Stimulated activated CD8-positive, alpha-beta memory T cell treated with anti-CD3 and anti-CD28 coated beads, Interleukin-15, amount 100 ng/mL, for 48 hours (primary cell): Measurements from ENCODE around the gene NPHS1.
"Not testable (repeated sequence)": the region's sequence is repeated elsewhere in the genome, so short reads cannot be mapped to it uniquely, and the experiment has no call there.

Experiments used
- DNase-seq, 2 donors: peaks; one replicate each; pipeline ENCODE4 v3.0.0-alpha.2; 2020; ENCODE audit warnings: low read depth in 2 of 2

Gene NPHS1

GRCh38 chr19:35852029-35852780 is at the start of gene NPHS1:
Gene NPHS1, minus strand, starts transcription at chr19:35852504. Its CDS starts 667 bp downstream, at chr19:35851837.
- DNase-seq, result no peak

GRCh38 chr19:35901055-35901644 is 48.8 kb upstream of the NPHS1 start:
- DNase-seq, result no peak

- DNase-seq, result peak; percentile 81 to 84
These were observed 47.4 kb upstream of the NPHS1 start for GRCh38 chr19:35899547-35900214.

- DNase-seq, result no peak
These were observed 46.1 kb upstream of the NPHS1 start for GRCh38 chr19:35898499-35898809.

GRCh38 chr19:35897706-35898451 is 45.6 kb upstream of the NPHS1 start:
- DNase-seq, result no peak

GRCh38 chr19:35896643-35897040 is 44.3 kb upstream of the NPHS1 start:
- no peak for DNase-seq

- no peak for DNase-seq
These were observed 43.8 kb upstream of the NPHS1 start for GRCh38 chr19:35895911-35896642.

GRCh38 chr19:35894342-35894741 is 42.0 kb upstream of the NPHS1 start:
- no peak for DNase-seq

- DNase-seq, result not testable (repeated sequence)
These were observed 39.5 kb upstream of the NPHS1 start for GRCh38 chr19:35891819-35892218.

GRCh38 chr19:35890113-35890650 is 37.9 kb upstream of the NPHS1 start:
- DNase-seq, result no peak

- DNase-seq, result no peak
These were observed 37.2 kb upstream of the NPHS1 start for GRCh38 chr19:35889370-35890112.

GRCh38 chr19:35888398-35888797 is 36.1 kb upstream of the NPHS1 start:
- no peak for DNase-seq

GRCh38 chr19:35887197-35887596 is 34.9 kb upstream of the NPHS1 start:
- DNase-seq, result no peak

- DNase-seq, result no peak
These were observed 33.6 kb upstream of the NPHS1 start for GRCh38 chr19:35885904-35886303.

GRCh38 chr19:35885225-35885738 is 33.0 kb upstream of the NPHS1 start:
- DNase-seq, result no peak

GRCh38 chr19:35883882-35884281 is 31.6 kb upstream of the NPHS1 start:
- DNase-seq, result no peak

- no peak for DNase-seq
These were observed 30.0 kb upstream of the NPHS1 start for GRCh38 chr19:35882114-35882832.

GRCh38 chr19:35879770-35880317 is 27.5 kb upstream of the NPHS1 start:
- DNase-seq, result peak; percentile 75 to 78

- DNase-seq, result no peak
These were observed 26.8 kb upstream of the NPHS1 start for GRCh38 chr19:35879068-35879467.
